OCI-LY1 (cell line): ENCODE results near the gene ITK.
"Not testable (repeated sequence)": the region's sequence is repeated elsewhere in the genome, so short reads cannot be mapped to it uniquely, and the experiment has no call there.

Source experiments
- H2AFZ ChIP-seq: fragments of 200-600 bp; sonication (generic), shearing (Covaris generic); 2 replicates; pipeline ENCODE4 v1.6.0; 2014; ENCODE audit warnings: antibody characterized with exemption, mild to moderate bottlenecking, low read length
- H3F3A ChIP-seq: fragments of 200-600 bp; sonication (generic), shearing (Covaris generic); 2 replicates; pipeline ENCODE4 v1.6.0; 2014; ENCODE audit warnings: mild to moderate bottlenecking, antibody characterized with exemption, low read length, moderate library complexity; ENCODE audit not compliant: insufficient read depth
- H3K27ac ChIP-seq: fragments of 200-600 bp; sonication (generic); 2 replicates; pipeline ENCODE4 v1.5.1; 2014; ENCODE audit warnings: low read length, mixed run types, mild to moderate bottlenecking, low read depth; ENCODE audit not compliant: poor library complexity, severe bottlenecking
- H3K27me3 ChIP-seq: fragments of 200-600 bp; sonication (generic); 2 replicates; pipeline ENCODE4 v1.6.0; 2014; ENCODE audit warnings: antibody characterized with exemption, mild to moderate bottlenecking, low read length, moderate library complexity; ENCODE audit not compliant: insufficient read depth
- H3K36me3 ChIP-seq: fragments of 200-600 bp; sonication (generic); 2 replicates; pipeline ENCODE4 v1.6.1; 2014; ENCODE audit warnings: mild to moderate bottlenecking, antibody characterized with exemption, low read length, moderate library complexity, mixed read lengths; ENCODE audit not compliant: insufficient read depth
- H3K4me1 ChIP-seq: fragments of 200-600 bp; sonication (generic); 2 replicates; pipeline ENCODE4 v1.5.1; 2014; ENCODE audit warnings: mild to moderate bottlenecking, low read length, moderate library complexity; ENCODE audit not compliant: insufficient read depth, severe bottlenecking
- H3K4me2 ChIP-seq: fragments of 200-600 bp; sonication (generic), shearing (Covaris generic); 2 replicates; pipeline ENCODE4 v1.6.1; 2014; ENCODE audit warnings: low read length
- H3K4me3 ChIP-seq: fragments of 200-600 bp; sonication (generic); 2 replicates; pipeline ENCODE4 v1.5.1; 2014; ENCODE audit warnings: low read length, low read depth, mild to moderate bottlenecking, mixed read lengths; ENCODE audit not compliant: poor library complexity, severe bottlenecking
- H3K79me2 ChIP-seq: fragments of 200-600 bp; shearing (Covaris generic); 2 replicates; pipeline ENCODE4 v1.6.1; 2016; ENCODE audit warnings: mixed run types, low read length, mixed read lengths; ENCODE audit not compliant: insufficient read depth
- H3K9ac ChIP-seq: fragments of 200-600 bp; sonication (generic), shearing (Covaris generic); 2 replicates; pipeline ENCODE4 v1.6.1; 2014; ENCODE audit warnings: mild to moderate bottlenecking, low read length, mixed read lengths
- H3K9me2 ChIP-seq: fragments of 200-600 bp; sonication (generic), shearing (Covaris generic); 2 replicates; pipeline ENCODE4 v1.6.1; 2014; ENCODE audit warnings: low read depth, mild to moderate bottlenecking, low read length, mixed read lengths
- H3K9me3 ChIP-seq: fragments of 200-600 bp; shearing (Covaris generic); 2 replicates; pipeline ENCODE4 v1.6.1; 2014; ENCODE audit warnings: low read length, mixed read lengths
- H4K20me1 ChIP-seq: fragments of 200-600 bp; sonication (generic), shearing (Covaris generic); 2 replicates; pipeline ENCODE4 v1.6.0; 2016; ENCODE audit warnings: mild to moderate bottlenecking, low read length; ENCODE audit not compliant: insufficient read depth
- CTCF ChIP-seq: fragments of 200-600 bp; sonication (generic), shearing (Covaris generic); IDR thresholded peaks from 2 replicates; pipeline ENCODE4 v1.5.1; 2017; ENCODE audit warnings: mild to moderate bottlenecking, antibody characterized with exemption, low read length, moderate library complexity, mixed read lengths
- EZH2 ChIP-seq: fragments of 200-600 bp; sonication (generic), shearing (Covaris generic); IDR thresholded peaks from 2 replicates; pipeline ENCODE4 v1.8.0; 2017; ENCODE audit warnings: borderline replicate concordance, mixed run types, mild to moderate bottlenecking, antibody characterized with exemption, low read length, moderate library complexity, mixed read lengths

The ITK gene

GRCh38 chr5:157203417-157203816 is 22.8 kb downstream of the ITK start:
- Histone ChIP-seq H3K27me3 (no peaks in the 10 kb centered on the region), H3K9me2 (no peaks in the 10 kb centered on the region), H3K4me1 (peaks cover 30% of the 10 kb centered on the region), H4K20me1 (no peaks in the 10 kb centered on the region), H3K79me2 (peaks cover 12% of the 10 kb centered on the region; the same call in 1 of the 2 replicates), H3K27ac (no peak overlapping the region), H3K9me3 (no peaks in the 10 kb centered on the region), H3K4me3 (no peak overlapping the region), H3K4me2 (no peak overlapping the region), H3K9ac (no peak overlapping the region), H3K36me3 (peaks cover under 1% of the 10 kb centered on the region; the same call in 1 of the 2 replicates), H3F3A (no peaks in the 10 kb centered on the region), H2AFZ (no peak overlapping the region)
- no peak for TF ChIP-seq EZH2
- no peak for TF ChIP-seq CTCF

- no peak for TF ChIP-seq EZH2
- no peak for TF ChIP-seq CTCF
- Histone ChIP-seq H3K9ac (no peak overlapping the region), H3K9me3 (no peaks in the 10 kb centered on the region), H3K36me3 (peaks cover 6% of the 10 kb centered on the region; the same call in 1 of the 2 replicates), H3K27me3 (no peaks in the 10 kb centered on the region), H3K27ac (peak overlapping the region; percentile 26), H4K20me1 (no peaks in the 10 kb centered on the region), H3K4me1 (peaks cover 36% of the 10 kb centered on the region), H3F3A (no peaks in the 10 kb centered on the region), H3K4me3 (no peak overlapping the region), H3K9me2 (no peaks in the 10 kb centered on the region), H2AFZ (no peak overlapping the region), H3K4me2 (no peak overlapping the region), H3K79me2 (peaks cover 12% of the 10 kb centered on the region; the same call in 1 of the 2 replicates)
Observed at GRCh38 chr5:157204765-157205164, 24.1 kb downstream of the ITK start.

- H2AFZ ChIP-seq = no peak overlapping the region
- H3K36me3 ChIP-seq = peaks cover 6% of the 10 kb centered on the region; the same call in 1 of the 2 replicates
- no peak overlapping the region for H3K4me2 ChIP-seq
- no peaks in the 10 kb centered on the region for H3F3A ChIP-seq
- no peaks in the 10 kb centered on the region for H4K20me1 ChIP-seq
- no peak overlapping the region for H3K9ac ChIP-seq
- no peak overlapping the region for H3K27ac ChIP-seq
- no peaks in the 10 kb centered on the region for H3K9me3 ChIP-seq
- TF ChIP-seq EZH2 = no peak
- no peak for TF ChIP-seq CTCF
- no peaks in the 10 kb centered on the region for H3K9me2 ChIP-seq
- no peaks in the 10 kb centered on the region for H3K27me3 ChIP-seq
- H3K4me3 ChIP-seq = no peak overlapping the region
- H3K4me1 ChIP-seq = peaks cover 43% of the 10 kb centered on the region
- H3K79me2 ChIP-seq = peaks cover 12% of the 10 kb centered on the region; the same call in 1 of the 2 replicates
Observed at GRCh38 chr5:157205708-157206107, 25.1 kb downstream of the ITK start.

- not testable (repeated sequence) for H4K20me1 ChIP-seq, H2AFZ ChIP-seq, H3K9ac ChIP-seq, H3K9me2 ChIP-seq, H3F3A ChIP-seq, H3K9me3 ChIP-seq, H3K4me3 ChIP-seq, H3K27me3 ChIP-seq, H3K79me2 ChIP-seq
- Histone ChIP-seq H3K4me1 (peaks cover 64% of the 10 kb centered on the region), H3K27ac (peak overlapping the region; percentile 94), H3K4me2 (peak overlapping the region; percentile 24; the same call in 1 of the 2 replicates), H3K36me3 (peaks cover 46% of the 10 kb centered on the region)
Observed at GRCh38 chr5:157210652-157211051, 30.0 kb downstream of the ITK start.
